ENCODE data around the gene C5. TPM values are rescaled to one million over a fixed set of nuclear protein-coding genes. Genes with fewer than 3 reads are reported as not detected.

Gene C5
- total and polyA plus RNA-seq, 2 experiments from 2014 or later = 0.31 TPM; not detected in 1

DNA sequence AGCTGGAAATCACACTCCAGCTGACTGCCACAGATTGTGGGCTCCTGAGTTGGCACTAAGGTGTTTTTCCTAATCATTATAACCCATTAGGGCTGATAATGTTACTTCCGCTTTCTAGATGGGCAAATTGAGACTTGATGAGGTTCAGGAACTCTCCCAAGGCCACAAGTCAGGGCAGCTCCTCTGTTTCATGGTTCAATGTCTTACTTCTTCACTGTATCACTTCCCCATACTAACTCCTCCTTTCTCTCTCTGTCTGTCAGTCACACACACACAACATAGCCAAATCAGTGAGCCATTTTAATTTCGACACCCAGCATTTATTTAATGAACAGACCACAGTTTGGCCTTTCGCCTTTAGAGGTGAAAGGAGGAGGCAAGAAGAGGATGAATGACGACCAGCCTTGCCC lies 105.6 kb downstream of the C5 start (continued):
- TF ChIP-seq, protein P1, sequence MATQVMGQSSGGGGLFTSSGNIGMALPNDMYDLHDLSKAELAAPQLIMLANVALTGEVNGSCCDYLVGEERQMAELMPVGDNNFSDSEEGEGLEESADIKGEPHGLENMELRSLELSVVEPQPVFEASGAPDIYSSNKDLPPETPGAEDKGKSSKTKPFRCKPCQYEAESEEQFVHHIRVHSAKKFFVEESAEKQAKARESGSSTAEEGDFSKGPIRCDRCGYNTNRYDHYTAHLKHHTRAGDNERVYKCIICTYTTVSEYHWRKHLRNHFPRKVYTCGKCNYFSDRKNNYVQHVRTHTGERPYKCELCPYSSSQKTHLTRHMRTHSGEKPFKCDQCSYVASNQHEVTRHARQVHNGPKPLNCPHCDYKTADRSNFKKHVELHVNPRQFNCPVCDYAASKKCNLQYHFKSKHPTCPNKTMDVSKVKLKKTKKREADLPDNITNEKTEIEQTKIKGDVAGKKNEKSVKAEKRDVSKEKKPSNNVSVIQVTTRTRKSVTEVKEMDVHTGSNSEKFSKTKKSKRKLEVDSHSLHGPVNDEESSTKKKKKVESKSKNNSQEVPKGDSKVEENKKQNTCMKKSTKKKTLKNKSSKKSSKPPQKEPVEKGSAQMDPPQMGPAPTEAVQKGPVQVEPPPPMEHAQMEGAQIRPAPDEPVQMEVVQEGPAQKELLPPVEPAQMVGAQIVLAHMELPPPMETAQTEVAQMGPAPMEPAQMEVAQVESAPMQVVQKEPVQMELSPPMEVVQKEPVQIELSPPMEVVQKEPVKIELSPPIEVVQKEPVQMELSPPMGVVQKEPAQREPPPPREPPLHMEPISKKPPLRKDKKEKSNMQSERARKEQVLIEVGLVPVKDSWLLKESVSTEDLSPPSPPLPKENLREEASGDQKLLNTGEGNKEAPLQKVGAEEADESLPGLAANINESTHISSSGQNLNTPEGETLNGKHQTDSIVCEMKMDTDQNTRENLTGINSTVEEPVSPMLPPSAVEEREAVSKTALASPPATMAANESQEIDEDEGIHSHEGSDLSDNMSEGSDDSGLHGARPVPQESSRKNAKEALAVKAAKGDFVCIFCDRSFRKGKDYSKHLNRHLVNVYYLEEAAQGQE (IDR thresholded peaks at IDR 0.05; ENCODE audit: unreplicated experiment) = no peak
- TF ChIP-seq EZH2phosphoT487 (IDR thresholded peaks at IDR 0.05; ENCODE audit: unreplicated experiment) = no peak
- TF ChIP-seq, protein P2, sequence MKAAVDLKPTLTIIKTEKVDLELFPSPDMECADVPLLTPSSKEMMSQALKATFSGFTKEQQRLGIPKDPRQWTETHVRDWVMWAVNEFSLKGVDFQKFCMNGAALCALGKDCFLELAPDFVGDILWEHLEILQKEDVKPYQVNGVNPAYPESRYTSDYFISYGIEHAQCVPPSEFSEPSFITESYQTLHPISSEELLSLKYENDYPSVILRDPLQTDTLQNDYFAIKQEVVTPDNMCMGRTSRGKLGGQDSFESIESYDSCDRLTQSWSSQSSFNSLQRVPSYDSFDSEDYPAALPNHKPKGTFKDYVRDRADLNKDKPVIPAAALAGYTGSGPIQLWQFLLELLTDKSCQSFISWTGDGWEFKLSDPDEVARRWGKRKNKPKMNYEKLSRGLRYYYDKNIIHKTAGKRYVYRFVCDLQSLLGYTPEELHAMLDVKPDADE (IDR thresholded peaks at IDR 0.05) = no peak
- TF ChIP-seq, protein P3, sequence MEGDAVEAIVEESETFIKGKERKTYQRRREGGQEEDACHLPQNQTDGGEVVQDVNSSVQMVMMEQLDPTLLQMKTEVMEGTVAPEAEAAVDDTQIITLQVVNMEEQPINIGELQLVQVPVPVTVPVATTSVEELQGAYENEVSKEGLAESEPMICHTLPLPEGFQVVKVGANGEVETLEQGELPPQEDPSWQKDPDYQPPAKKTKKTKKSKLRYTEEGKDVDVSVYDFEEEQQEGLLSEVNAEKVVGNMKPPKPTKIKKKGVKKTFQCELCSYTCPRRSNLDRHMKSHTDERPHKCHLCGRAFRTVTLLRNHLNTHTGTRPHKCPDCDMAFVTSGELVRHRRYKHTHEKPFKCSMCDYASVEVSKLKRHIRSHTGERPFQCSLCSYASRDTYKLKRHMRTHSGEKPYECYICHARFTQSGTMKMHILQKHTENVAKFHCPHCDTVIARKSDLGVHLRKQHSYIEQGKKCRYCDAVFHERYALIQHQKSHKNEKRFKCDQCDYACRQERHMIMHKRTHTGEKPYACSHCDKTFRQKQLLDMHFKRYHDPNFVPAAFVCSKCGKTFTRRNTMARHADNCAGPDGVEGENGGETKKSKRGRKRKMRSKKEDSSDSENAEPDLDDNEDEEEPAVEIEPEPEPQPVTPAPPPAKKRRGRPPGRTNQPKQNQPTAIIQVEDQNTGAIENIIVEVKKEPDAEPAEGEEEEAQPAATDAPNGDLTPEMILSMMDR (conservative IDR thresholded peaks at IDR 0.05; ENCODE audit: low read depth in 2 of 2) = no peak

DNA sequence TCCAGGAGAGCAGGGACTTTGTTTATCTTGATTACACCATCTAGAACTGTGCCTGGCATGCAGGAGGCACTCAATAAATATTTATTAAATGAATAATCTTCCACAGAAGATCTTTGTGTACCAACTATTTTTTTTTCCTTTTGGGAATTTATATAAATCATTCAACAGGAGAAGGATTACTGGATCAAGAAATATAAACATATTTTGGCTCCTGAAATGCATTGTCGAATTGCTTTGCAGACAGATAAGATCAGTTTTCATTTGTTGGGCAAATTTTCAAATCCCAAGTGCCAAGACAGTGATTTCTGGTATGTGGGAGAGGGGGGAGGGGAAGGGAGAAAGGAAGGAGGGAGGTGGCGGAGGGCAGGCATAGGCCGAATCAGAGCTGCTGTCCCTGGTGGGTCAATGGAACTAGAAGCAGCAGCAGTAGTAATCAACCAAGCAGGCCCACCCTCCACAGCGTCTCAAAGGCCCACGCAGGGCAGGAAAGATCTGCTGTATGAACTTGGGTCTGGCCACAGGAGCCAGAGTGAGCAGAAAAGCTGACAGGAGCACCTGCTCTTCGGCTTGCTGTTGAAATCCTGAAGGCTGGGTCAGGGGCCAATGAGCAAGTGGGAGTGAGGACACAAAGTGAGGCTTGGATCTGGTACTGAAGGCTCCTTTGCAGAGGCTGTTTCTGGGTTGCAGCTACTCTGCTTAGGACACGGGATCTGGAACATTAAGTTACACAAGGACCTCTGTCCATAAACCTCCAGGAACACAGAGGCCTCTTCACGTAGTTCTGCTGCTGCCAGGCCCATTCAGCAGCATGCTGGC lies 107.7 kb downstream of the C5 start:
- Mint-ChIP-seq H3K27ac (no peak overlapping the region), H3K4me1 (peaks cover 30% of the 10 kb centered on the region), H3K27me3 (ENCODE audit: insufficient read depth, low read depth, poor library complexity) (peaks cover 8% of the 10 kb centered on the region), H3K4me3 (no peak overlapping the region), H3K9me3 (no peaks in the 10 kb centered on the region), H3K36me3 (ENCODE audit: low read depth) (no peaks in the 10 kb centered on the region)
- 0 out of 2 replicates have a peak overlapping the region, but pooled peaks have one; percentile 27 for H3K4me2 ChIP-seq
- H3K79me2 ChIP-seq (replicated peaks; ENCODE audit: insufficient read depth) = no peaks in the 10 kb centered on the region
- peaks cover 30% of the 10 kb centered on the region for H3K4me1 ChIP-seq (ENCODE audit: insufficient read depth)
- no peaks in the 10 kb centered on the region for H3K36me3 ChIP-seq (ENCODE audit: insufficient read depth)
- no peaks in the 10 kb centered on the region for H3K27me3 ChIP-seq (ENCODE audit: insufficient read depth)
- peak; percentile 85 for ATAC-seq
- peak overlapping the region; percentile 9; the same call in 1 of the 2 replicates for H3K4me3 ChIP-seq
- H3K9me2 ChIP-seq (ENCODE audit: insufficient read depth) = no peaks in the 10 kb centered on the region
- no peaks in the 10 kb centered on the region for H4K20me1 ChIP-seq (replicated peaks; ENCODE audit: insufficient read depth)
- 0 out of 2 replicates have a peak, but pooled peaks cover 7% of the 10 kb centered on the region for H3F3A ChIP-seq (replicated peaks; ENCODE audit: low read depth)
- no peak overlapping the region for H3K27ac ChIP-seq (ENCODE audit: low read depth)
- peak; percentile 62 for DNase-seq (ENCODE audit: low spot score)
- peak overlapping the region; percentile 95 for H2AFZ ChIP-seq
- TF ChIP-seq CREB1 (CRISPR knock-in tag; IDR thresholded peaks at IDR 0.05; ENCODE audit: low read depth) = no peak
- no peak for TF ChIP-seq EZH2 (IDR thresholded peaks at IDR 0.05; ENCODE audit: low read depth, unreplicated experiment)
- TF ChIP-seq EZH2phosphoT487 (IDR thresholded peaks at IDR 0.05; ENCODE audit: unreplicated experiment) = no peak
- TF ChIP-seq ZNF331 (CRISPR knock-in tag; IDR thresholded peaks at IDR 0.05; ENCODE audit: low read depth) = no peak
- no peak for TF ChIP-seq STAT1 (IDR thresholded peaks at IDR 0.05; ENCODE audit: unreplicated experiment)
- TF ChIP-seq, protein P2 (IDR thresholded peaks at IDR 0.05) = no peak

Measured in GM23338 (cell line).